Measurements from ENCODE around the gene SOX8.

Gene SOX8

GRCh38 chr16:989354-989814 is 7.8 kb downstream of the SOX8 start:
- no peak for DNase-seq

GRCh38 chr16:990516-991291 is 9.1 kb downstream of the SOX8 start:
- no peak for DNase-seq

GRCh38 chr16:991345-991744 is 9.8 kb downstream of the SOX8 start:
- no peak for DNase-seq

- DNase-seq, result no peak
These were observed 10.2 kb downstream of the SOX8 start for GRCh38 chr16:991773-992172.

GRCh38 chr16:993731-994130 is 12.2 kb downstream of the SOX8 start:
- no peak for DNase-seq

GRCh38 chr16:995087-995486 is 13.5 kb downstream of the SOX8 start:
- DNase-seq, result no peak

GRCh38 chr16:995783-996182 is 14.2 kb downstream of the SOX8 start:
- DNase-seq, result no peak

GRCh38 chr16:996681-997080 is 15.1 kb downstream of the SOX8 start:
- no peak for DNase-seq

- no peak for DNase-seq
These were observed 16.0 kb downstream of the SOX8 start for GRCh38 chr16:997440-998051.

GRCh38 chr16:998211-998610 is 16.6 kb downstream of the SOX8 start:
- no peak for DNase-seq

- no peak for DNase-seq
These were observed 17.0 kb downstream of the SOX8 start for GRCh38 chr16:998615-999014.

GRCh38 chr16:999677-1000076 is 18.1 kb downstream of the SOX8 start:
- DNase-seq, result no peak

GRCh38 chr16:1000608-1001007 is 19.0 kb downstream of the SOX8 start:
- no peak for DNase-seq

GRCh38 chr16:1001096-1001495 is 19.5 kb downstream of the SOX8 start:
- no peak for DNase-seq

- DNase-seq, result no peak
These were observed 21.0 kb downstream of the SOX8 start for GRCh38 chr16:1002399-1003166.

GRCh38 chr16:1003391-1004347 is 22.1 kb downstream of the SOX8 start:
- DNase-seq, result no peak

GRCh38 chr16:1005286-1005685 is 23.7 kb downstream of the SOX8 start:
- no peak for DNase-seq

GRCh38 chr16:1006781-1007180 is 25.2 kb downstream of the SOX8 start:
- DNase-seq, result no peak

GRCh38 chr16:1007284-1007850 is 25.8 kb downstream of the SOX8 start:
- no peak for DNase-seq

- no peak for DNase-seq
These were observed 26.5 kb downstream of the SOX8 start for GRCh38 chr16:1008085-1008484.

GRCh38 chr16:1009358-1010150 is 28.0 kb downstream of the SOX8 start:
- DNase-seq, result no peak

Measured in bone marrow (tissue), 2 donors.